Epithelial cell of proximal tubule (primary cell): ENCODE results near the gene C19orf38. TPM values are rescaled to one million over a fixed set of nuclear protein-coding genes. Genes with fewer than 3 reads are reported as not detected.

ENCODE experiments used
- DNase-seq: peaks from one replicate; pipeline ENCODE4 v3.0.0-alpha.2; 2011; ENCODE audit warnings: low read depth
- H3K4me3 ChIP-seq: 2 replicates; pipeline ENCODE4 v1.5.1; 2011; ENCODE audit warnings: low read depth, mild to moderate bottlenecking, low read length
- CTCF ChIP-seq: conservative IDR thresholded peaks from 2 replicates; pipeline ENCODE4 v1.5.1; 2012; ENCODE audit warnings: low read depth, mild to moderate bottlenecking, low read length
- total RNA-seq: library from RNA; depleted of rRNA; stranded (reverse); fragments of >200 nt; gene quantifications from 2 replicates; pipeline ENCODE4 v1.2.3, GENCODE V29; 2015

C19orf38 gene
- total RNA-seq, 1 donor from 2014 or later: not detected

DNA sequence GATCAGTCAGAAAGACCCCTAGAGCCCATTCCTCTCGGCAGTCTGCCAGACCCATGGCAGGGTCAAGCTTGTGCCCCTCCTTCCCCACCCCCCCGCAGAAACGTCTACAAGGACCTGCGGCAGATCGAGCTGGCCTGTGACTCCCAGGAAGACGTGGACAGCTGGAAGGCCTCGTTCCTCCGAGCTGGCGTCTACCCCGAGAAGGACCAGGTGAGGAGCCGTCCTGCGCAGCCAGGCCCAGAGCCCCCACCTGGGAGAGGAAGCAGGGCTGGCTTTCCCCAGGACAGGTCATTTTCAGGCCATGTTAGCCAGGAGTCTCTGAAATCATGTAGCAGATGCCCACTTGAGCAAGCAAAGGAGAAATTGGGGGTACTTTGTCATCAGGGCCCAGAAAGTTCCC, 24.5 kb upstream of the C19orf38 start:
- H3K4me3 ChIP-seq: no peak overlapping the region
- no peak for DNase-seq
- TF ChIP-seq CTCF: no peak

- TF ChIP-seq CTCF: no peak
- no peak for DNase-seq
- H3K4me3 ChIP-seq: no peak overlapping the region
Observed at GRCh38 chr19:10826231-10826630, 22.0 kb upstream of the C19orf38 start.

DNA sequence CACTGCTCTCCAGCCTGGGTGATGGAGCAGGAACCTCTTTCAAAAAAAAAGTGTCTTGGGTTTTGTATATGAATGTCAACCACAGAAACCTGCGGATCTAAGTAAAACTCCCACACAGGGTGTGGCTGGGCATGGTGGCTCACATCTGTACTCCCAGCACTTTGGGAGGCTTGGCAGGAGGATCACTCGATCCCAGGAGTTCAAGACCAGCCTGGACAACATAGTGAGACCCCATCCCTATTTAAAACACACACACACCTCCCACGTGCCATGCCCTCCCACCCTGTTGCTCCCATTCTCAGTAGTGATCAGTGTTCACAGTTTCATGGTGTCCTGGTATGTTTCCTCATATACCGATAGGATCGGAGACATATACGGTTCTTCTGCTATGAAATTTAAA, 21.4 kb upstream of the C19orf38 start:
- DNase-seq: no peak
- TF ChIP-seq CTCF: no peak
- no peak overlapping the region for H3K4me3 ChIP-seq

GRCh38 chr19:10828981-10829821, 19.0 kb upstream of the C19orf38 start:
- no peak for DNase-seq
- no peak overlapping the region for H3K4me3 ChIP-seq

DNA sequence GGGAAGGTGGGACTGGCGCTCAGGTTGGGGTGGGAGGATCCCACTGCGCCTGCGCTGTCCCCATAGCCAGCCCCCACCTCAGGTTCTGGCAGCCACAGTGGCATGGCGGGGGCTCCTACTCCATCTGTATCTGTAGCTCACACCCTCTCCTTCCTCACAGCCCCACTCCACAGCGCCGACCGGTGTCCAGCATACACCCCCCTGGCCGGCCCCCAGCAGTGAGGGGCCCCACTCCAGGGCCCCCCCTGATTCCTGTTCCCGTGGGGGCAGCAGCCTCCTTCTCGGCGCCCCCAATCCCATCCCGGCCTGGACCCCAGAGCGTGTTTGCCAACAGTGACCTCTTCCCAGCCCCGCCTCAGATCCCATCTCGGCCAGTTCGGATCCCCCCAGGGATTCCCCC, 18.2 kb upstream of the C19orf38 start:
- no peak for DNase-seq
- H3K4me3 ChIP-seq: no peak overlapping the region
- no peak for TF ChIP-seq CTCF

More at GRCh38 chr19:10828981-10829821, 19.0 kb upstream of the C19orf38 start:
- peak; percentile 7 for TF ChIP-seq CTCF

GRCh38 chr19:10830370-10830769, 17.8 kb upstream of the C19orf38 start:
- no peak for DNase-seq
- no peak overlapping the region for H3K4me3 ChIP-seq
- no peak for TF ChIP-seq CTCF
